Measurements from ENCODE around the gene ALG12. TPM values are rescaled to one million over a fixed set of nuclear protein-coding genes. Genes with fewer than 3 reads are reported as not detected.
A peak's percentile ranks its signal among the peaks of the same experiment; 100 is the strongest.

Gene ALG12
- total and polyA plus RNA-seq, 11 donors, result 9.1 to 26.8 (median 15.0) TPM

DNA sequence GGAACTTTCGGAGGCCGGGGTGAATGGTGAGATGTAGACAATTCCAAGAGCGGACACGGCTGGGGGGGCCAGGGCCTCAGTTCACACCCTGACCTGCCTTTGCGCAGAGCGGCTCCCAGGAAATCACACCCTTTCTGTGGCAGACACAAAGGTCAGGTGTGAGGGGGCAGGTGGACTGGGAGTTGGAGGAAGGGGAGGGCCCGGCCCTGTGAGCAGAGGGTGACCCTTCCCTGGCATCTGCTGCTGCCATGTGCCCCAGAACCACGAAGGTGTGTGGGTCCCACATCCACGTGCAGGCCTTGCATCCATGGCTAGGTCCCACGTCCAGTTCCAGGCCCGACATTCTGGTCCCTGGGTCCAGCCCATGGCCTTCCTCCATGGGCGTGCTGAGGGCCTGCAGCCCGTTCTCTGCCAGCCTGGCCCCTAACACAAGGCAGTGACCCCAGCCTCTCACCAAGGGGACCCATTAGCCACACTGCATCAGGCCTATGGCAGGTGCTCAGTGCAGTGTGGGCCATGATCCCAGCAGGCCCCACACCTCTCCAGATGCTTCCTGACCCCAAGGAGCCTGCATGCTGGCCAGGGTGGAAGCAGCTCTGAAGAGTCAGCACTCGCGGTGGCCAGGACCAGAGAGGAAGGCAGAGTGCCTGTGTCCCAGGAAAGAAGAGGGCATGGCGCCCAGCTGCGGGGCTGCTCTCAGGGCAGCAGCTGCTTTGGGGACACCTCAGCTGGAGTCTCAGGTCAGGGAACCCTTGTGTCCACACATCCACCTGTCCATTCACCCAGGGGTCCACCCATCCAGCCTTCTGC lies 23.5 kb upstream of the ALG12 start:
- Histone ChIP-seq H3K27me3 (no peaks in the 10 kb centered on the region), H3K36me3 (no peaks in the 10 kb centered on the region), H3K27ac (no peak overlapping the region), H3K4me1 (peaks cover 10 to 29% (median 20%) of the 10 kb centered on the region in 12 donors), H3K4me3 (no peak overlapping the region), H3K9me3 (no peaks in the 10 kb centered on the region)
- DNase-seq (no peak), ATAC-seq (no peak)
- intact Hi-C loops (cut with DNase I), result no loop called here
- 84 to 90% (median 88%) methylated on average over 15 to 17 of the region's 17 CpGs for WGBS, 4 donors
- TF ChIP-seq, protein P1, sequence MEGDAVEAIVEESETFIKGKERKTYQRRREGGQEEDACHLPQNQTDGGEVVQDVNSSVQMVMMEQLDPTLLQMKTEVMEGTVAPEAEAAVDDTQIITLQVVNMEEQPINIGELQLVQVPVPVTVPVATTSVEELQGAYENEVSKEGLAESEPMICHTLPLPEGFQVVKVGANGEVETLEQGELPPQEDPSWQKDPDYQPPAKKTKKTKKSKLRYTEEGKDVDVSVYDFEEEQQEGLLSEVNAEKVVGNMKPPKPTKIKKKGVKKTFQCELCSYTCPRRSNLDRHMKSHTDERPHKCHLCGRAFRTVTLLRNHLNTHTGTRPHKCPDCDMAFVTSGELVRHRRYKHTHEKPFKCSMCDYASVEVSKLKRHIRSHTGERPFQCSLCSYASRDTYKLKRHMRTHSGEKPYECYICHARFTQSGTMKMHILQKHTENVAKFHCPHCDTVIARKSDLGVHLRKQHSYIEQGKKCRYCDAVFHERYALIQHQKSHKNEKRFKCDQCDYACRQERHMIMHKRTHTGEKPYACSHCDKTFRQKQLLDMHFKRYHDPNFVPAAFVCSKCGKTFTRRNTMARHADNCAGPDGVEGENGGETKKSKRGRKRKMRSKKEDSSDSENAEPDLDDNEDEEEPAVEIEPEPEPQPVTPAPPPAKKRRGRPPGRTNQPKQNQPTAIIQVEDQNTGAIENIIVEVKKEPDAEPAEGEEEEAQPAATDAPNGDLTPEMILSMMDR (IDR thresholded peaks at IDR 0.05), result no peak
- TF ChIP-seq POLR2A (IDR thresholded peaks at IDR 0.05), result no peak

DNA sequence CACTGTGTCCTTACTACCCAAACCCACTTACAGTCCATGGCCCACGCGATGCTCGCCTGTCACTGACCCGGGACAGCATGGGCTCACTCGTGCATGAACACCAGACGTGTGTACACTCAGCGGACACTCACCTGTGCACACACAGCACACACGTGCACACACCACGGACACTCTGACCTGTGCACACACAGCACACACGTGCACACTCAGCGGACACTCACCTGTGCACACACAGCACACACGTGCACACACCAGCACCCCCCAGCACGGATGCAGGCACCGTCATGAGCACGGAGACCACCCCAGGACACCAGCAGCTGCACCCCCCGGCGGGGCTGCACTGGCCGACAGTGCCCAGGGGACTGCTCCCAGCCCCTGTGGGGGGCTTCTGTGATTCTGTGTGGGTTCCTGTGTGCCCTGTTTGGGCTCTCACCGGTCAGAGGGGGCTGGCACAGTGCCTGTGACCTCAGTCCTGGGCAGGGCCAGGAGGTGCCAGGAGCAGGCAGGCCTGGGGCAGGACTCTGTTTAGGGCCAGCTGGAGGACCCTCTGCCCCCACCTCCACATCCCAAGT lies 20.4 kb upstream of the ALG12 start:
- H3K27ac ChIP-seq, result peak overlapping the region in 10 of 12 donors; percentile 91 to 99 (median 95)
- no peaks in the 10 kb centered on the region for H3K9me3 ChIP-seq
- intact Hi-C loops (cut with DNase I), result loop anchor here in 2 of 10 donors (5.0 to 10.0 kb wide), 3 partner anchors 34 to 246 kb away; partner anchors contain the start of gene TRABD (in 1 of the 2)
- DNase-seq, result no peak
- no peaks in the 10 kb centered on the region for H3K27me3 ChIP-seq
- 74 to 93% (median 83%) methylated on average over 9 to 19 of the region's 19 CpGs for WGBS, 4 donors
- H3K4me3 ChIP-seq, result no peak overlapping the region
- ATAC-seq, result no peak
- H3K4me1 ChIP-seq, result peaks cover 19 to 52% (median 40%) of the 10 kb centered on the region in 12 donors
- TF ChIP-seq, protein P1 (IDR thresholded peaks at IDR 0.05), result no peak
- no peak for TF ChIP-seq POLR2A (IDR thresholded peaks at IDR 0.05)
- H3K36me3 ChIP-seq, result no peaks in the 10 kb centered on the region

DNA sequence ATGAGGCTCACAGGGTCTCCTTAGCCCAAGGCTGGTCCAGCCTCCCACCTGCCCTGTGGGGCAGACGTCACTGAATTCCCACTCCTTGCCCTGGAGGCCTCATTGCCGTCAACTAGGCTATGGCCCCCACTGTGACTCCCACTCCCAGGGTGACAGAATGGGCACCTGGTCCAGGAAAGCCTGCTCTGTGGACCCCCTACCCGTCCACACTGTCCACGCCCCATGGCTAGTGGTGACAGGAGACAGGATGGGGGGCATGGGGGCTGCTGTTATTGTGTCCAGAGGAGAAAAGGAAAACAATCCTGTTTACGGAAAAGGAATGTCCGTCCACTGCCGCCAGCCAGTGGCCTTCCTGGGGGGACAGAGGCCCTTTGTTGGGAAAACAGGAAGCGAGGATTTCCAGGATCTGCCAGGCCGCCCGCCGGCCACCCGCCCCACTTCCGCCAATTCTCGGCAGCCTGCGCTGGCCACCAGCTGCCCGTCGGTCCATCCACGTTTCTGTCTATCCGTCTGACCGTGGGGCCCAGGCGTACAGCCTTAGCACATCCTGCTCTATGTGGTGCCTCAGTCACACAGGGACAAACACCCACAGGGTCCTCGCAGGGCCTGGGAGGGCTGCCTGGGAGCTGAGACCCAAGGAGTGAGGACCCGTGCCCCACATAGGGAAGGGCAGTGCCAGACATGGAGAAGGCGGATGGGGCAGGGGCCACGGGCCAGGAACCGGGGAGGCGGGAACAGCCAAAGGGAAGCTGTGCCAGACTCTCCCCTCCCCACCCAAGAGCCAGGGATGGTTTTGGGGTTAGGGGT lies 19.7 kb upstream of the ALG12 start:
- ATAC-seq (no peak), DNase-seq (peak in 2 of 5 donors; percentile 61 to 68)
- intact Hi-C loops (cut with DNase I), result loop anchor here in 5 of 10 donors (1.0 to 10.0 kb wide), 6 partner anchors 22 to 247 kb away; partner anchors contain the start of genes PIM3 (in 4 of the 5) and TRABD (in 1 of the 5)
- peak overlapping the region; percentile 91 to 99 (median 95) for H3K27ac ChIP-seq
- no peaks in the 10 kb centered on the region for H3K27me3 ChIP-seq
- no peak for TF ChIP-seq POLR2A (IDR thresholded peaks at IDR 0.05)
- TF ChIP-seq, protein P1 (IDR thresholded peaks at IDR 0.05), result no peak
- H3K36me3 ChIP-seq, result no peaks in the 10 kb centered on the region
- peaks cover 19 to 59% (median 46%) of the 10 kb centered on the region in 12 donors for H3K4me1 ChIP-seq
- H3K4me3 ChIP-seq, result peak overlapping the region in 6 of 12 donors; percentile 3 to 62 (median 31)
- 55 to 72% (median 62%) methylated on average over 20 to 27 of the region's 27 CpGs for WGBS, 4 donors
- no peaks in the 10 kb centered on the region for H3K9me3 ChIP-seq
